Smooth muscle cell of bladder (primary cell): ENCODE measurements around the gene ZFYVE19. TPM values are rescaled to one million over a fixed set of nuclear protein-coding genes. Genes with fewer than 3 reads are reported as not detected.

Experiments
- total RNA-seq: library from RNA; depleted of rRNA; stranded (reverse); fragments of >200 nt; gene quantifications from 2 replicates; pipeline ENCODE4 v1.2.3, GENCODE V29; 2014

The ZFYVE19 gene, protein sequence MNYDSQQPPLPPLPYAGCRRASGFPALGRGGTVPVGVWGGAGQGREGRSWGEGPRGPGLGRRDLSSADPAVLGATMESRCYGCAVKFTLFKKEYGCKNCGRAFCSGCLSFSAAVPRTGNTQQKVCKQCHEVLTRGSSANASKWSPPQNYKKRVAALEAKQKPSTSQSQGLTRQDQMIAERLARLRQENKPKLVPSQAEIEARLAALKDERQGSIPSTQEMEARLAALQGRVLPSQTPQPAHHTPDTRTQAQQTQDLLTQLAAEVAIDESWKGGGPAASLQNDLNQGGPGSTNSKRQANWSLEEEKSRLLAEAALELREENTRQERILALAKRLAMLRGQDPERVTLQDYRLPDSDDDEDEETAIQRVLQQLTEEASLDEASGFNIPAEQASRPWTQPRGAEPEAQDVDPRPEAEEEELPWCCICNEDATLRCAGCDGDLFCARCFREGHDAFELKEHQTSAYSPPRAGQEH
- total RNA-seq: 17.0 and 20.1 TPM in 2 replicates

DNA sequence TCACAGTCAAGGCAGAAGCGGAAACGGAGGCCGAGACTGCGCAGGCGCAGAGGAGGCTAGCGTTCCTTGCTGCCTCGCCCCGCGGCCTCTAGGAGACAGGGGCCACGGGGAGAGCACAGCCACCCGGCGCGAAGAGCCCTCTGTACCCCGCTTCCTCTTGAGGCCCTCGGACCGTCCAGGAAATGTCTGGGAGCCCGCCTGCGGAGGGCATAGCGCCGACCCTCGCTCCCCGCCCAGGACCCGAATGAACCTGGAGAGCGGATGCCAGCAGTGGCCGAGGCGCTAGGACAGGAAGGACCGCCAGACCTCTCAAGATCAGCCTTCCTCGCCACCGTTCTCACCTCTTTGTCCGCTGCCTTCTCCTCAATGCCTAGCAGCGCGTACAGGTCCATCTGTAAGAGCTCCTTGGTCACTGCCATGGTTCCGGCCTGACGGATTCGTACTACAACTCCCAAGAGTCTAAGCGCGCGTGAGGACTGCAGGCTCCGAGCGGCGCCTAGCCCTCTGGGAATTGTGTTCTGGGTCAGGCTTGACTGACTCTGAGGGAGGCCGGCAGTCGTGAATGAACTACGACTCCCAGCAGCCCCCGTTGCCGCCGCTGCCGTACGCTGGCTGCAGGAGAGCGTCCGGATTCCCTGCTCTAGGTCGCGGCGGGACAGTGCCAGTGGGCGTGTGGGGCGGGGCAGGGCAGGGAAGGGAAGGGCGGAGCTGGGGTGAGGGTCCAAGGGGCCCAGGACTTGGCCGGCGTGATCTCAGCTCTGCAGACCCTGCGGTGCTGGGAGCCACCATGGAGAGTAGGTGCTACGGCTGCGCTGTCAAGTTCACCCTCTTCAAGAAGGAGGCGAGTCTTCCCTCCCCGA, at the start of gene ZFYVE19, which contains the start of gene DNAJC17:
Gene ZFYVE19 (plus strand): TSS at position 62 of the 860 bp plus-strand sequence. CDS start 501 bp downstream, at position 563.
Gene DNAJC17 (minus strand): TSS at position 446 of the 860 bp plus-strand sequence. CDS start 27 bp downstream, at position 419.

DNA sequence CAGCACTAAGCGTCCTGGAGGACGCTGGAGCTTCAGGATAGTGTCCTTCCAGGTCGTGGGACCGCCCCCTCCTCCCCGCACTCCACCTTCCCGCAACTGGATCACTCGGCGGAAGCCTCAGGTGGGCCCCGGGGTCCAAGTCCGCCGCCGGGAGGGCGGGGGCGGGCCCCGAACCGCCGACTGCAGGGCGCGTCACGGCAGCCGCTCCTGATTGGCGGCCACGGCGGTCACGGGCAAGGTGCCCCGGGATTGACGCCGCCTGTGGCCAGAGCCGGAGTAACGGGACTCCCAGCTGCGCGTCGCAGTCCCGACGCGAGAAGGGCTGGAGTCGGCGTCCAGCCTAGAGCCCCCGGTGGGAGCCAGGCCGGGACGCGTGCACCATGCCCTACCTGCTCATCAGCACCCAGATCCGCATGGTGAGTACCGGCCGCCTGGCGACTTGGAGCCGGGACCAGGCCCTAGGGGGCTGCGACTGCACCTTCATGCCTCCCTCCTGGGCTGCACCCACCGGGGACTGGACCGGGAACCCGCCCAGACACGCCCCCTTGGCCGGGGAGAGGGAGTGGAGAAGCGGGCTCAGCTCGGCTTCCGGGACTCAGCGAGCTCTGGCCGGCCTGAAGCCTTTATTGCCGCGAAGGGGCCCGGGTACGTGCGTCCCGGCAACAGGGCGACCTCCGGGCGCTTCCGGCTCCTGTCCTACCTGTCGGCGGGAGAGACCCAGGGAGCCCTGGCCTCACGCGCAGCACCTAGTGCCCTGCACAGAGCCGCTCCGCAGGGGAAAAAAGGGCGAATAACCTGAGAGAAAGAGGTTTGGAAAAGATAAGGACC, 42.9 kb upstream of the ZFYVE19 start, which contains the start of gene GCHFR:
Gene GCHFR (plus strand): TSS at position 268 of the 828 bp plus-strand sequence. CDS start 113 bp downstream, at position 381.

DNA sequence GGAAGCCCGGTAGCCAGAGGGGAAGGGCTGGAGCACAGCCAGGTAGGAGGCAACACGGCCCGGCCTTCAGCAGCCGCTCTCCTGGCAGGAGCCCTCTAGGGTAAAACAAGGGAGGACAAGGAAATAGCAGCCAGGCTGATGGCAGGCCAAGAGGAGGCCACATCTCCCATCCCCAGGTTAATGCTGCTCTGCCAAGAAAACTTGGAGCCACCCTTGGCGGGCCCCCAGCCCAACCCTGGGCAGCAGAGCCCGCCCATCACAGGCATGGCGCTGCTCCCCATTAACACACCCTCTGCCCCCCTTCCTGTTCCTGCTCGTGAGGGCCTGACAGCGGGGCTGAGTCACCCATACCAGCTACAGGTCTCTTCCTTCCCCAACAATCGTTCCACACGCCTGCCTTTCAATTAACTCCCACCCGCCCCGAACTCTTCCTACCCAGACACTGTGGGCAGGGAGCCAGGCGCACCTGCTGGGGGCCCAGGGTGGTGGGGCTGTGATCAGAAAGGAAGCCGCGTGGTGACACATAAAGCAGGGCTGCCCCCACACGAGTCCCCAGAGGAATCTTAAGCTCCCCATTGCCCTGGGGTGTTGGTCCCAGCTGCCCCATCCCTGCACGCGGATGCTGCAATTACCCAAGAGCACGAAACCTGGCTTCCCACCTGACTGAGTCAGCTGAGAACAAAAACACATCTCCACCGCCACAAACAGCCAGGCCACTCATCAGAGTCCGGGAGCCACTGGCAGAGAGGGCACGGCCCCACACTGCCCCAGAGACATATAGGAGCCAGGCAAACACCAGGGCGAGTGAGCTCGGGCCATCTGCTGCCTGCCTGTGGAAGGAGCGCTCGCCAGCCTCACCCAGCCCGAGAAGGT, 37.4 kb upstream of the ZFYVE19 start, which contains the start of gene C15orf62:
Gene C15orf62 (plus strand): TSS at position 707 of the 873 bp plus-strand sequence. CDS start 516 bp downstream, outside the sequence.

DNA sequence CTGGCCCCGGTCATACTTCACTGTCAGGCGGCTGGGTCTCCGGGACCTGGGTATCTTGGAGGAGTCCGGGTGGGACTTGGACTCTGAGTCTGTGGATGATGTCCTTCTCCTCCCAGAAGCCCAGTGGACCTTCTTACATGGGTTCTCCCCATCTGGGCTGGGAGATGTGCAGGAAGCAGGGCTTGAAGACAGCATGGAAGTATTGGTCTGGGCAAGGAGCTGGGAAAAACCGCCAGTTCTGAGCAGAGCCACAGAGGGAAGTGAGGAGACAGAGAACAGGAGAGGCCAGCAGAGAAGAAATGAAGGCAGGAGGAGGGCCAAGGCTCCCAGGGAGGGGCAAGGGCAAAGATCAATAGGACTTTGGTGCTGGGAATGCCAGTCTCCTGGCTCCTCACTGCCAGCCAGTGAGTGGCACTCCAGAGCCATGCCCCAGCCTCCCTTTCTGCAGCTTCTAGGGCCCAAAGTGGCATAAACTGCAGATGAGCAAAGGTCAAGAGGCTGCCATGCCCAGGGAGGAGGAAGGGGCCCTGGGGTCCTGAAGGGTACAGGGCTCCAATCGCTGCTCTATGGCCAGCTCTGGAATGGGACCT, 21.7 kb downstream of the ZFYVE19 start, which contains the start of gene PPP1R14D:
Gene PPP1R14D (minus strand): TSS at position 262 of the 590 bp plus-strand sequence. CDS start 67 bp downstream, at position 195.

DNA sequence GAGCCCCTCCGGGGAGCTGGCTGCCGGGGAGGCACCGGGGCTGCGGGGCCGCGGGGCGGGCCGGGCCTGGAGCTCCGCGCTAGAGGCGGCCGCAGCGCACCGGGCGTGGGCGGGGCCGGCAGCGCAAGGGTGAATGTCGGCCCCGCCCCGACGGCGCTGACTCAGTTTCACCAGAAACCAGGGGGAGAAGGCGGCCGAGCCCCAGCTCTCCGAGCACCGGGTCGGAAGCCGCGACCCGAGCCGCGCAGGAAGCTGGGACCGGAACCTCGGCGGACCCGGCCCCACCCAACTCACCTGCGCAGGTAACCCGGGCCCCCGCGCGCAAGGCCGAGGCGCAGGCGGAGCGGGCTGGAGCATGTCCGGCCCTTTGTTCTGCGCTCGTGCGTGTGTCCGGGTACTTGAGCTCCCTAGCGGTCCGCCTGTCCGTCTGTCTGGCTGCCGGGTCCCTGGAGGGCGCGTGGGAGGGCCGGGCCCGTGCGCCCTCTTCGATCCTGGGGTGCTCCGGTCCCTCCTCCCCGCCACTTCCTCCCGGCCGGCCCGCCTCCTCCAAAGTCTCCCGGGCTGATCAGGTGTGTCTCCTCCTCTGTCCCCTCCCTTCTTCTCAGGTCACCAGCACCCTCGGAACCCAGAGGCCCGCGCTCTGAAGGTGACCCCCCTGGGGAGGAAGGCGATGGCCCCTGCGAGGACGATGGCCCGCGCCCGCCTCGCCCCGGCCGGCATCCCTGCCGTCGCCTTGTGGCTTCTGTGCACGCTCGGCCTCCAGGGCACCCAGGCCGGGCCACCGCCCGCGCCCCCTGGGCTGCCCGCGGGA, 37.2 kb downstream of the ZFYVE19 start, which contains the start of gene SPINT1:
Gene SPINT1 (plus strand): TSS at position 164 of the 811 bp plus-strand sequence. CDS start 507 bp downstream, at position 671.

Other genes with a start within 250 kb of the ZFYVE19 start
- 10.1 and 15.8 TPM in 2 replicates for gene CCDC32, start 242.0 kb upstream of the ZFYVE19 start, total RNA-seq
- gene RPUSD2, start 237.8 kb upstream of the ZFYVE19 start, total RNA-seq: 11.0 and 13.4 TPM in 2 replicates
- gene KNL1, start 212.8 kb upstream of the ZFYVE19 start, total RNA-seq: 1.3 and 1.7 TPM in 2 replicates
- gene RAD51, start 111.9 kb upstream of the ZFYVE19 start, total RNA-seq: 1.4 and 1.6 TPM in 2 replicates
- 14.5 and 20.2 TPM in 2 replicates for gene RMDN3, start 51.8 kb upstream of the ZFYVE19 start, total RNA-seq
- gene GCHFR, start 43.0 kb upstream of the ZFYVE19 start, total RNA-seq: 3.2 and 5.0 TPM in 2 replicates
- gene C15orf62, start 37.1 kb upstream of the ZFYVE19 start, total RNA-seq: not detected in 2 replicates
- 13.8 and 14.1 TPM in 2 replicates for gene DNAJC17, start 384 bp downstream of the ZFYVE19 start, total RNA-seq
- not detected in 2 replicates for gene PPP1R14D, start 21.6 kb downstream of the ZFYVE19 start, total RNA-seq
- gene SPINT1, start 37.0 kb downstream of the ZFYVE19 start, total RNA-seq: 0.18 and 0.43 TPM in 2 replicates
- gene RHOV, start 67.1 kb downstream of the ZFYVE19 start, total RNA-seq: under 0.01 TPM in 1 of 2 replicates, not detected in the other
- 35.3 and 54.5 TPM in 2 replicates for gene VPS18, start 87.4 kb downstream of the ZFYVE19 start, total RNA-seq
- gene DLL4, start 122.3 kb downstream of the ZFYVE19 start, total RNA-seq: 0.46 and 0.85 TPM in 2 replicates
- 17.5 and 40.8 TPM in 2 replicates for gene CHAC1, start 146.4 kb downstream of the ZFYVE19 start, total RNA-seq